Gastrocnemius medialis (tissue), 4 donors: ENCODE measurements around the gene TLR7.

Experiments
- POLR2A ChIP-seq, 2 donors: fragments of 450-650 bp; IDR thresholded peaks; one replicate each; pipeline ENCODE4 v1.6.1; 2017; ENCODE audit warnings: antibody characterized with exemption in 2 of 2, mild to moderate bottlenecking in 2 of 2, moderate library complexity in 2 of 2
- TF ChIP-seq, protein P1 (sequence below), 5 experiments: fragments of 450-650 bp in 3 of 5; fragments of 200-600 bp in 2 of 5; sonication (generic) in 2 of 5; IDR thresholded peaks in 4 of 5; conservative IDR thresholded peaks in 1 of 5; 1 replicate in 4 of 5; 2 replicates in 1 of 5; pipeline ENCODE4 v1.5.1; 2016 to 2019; ENCODE audit warnings: antibody characterized with exemption in 5 of 5, mild to moderate bottlenecking in 3 of 5, moderate library complexity in 3 of 5

- TF ChIP-seq, protein P1, sequence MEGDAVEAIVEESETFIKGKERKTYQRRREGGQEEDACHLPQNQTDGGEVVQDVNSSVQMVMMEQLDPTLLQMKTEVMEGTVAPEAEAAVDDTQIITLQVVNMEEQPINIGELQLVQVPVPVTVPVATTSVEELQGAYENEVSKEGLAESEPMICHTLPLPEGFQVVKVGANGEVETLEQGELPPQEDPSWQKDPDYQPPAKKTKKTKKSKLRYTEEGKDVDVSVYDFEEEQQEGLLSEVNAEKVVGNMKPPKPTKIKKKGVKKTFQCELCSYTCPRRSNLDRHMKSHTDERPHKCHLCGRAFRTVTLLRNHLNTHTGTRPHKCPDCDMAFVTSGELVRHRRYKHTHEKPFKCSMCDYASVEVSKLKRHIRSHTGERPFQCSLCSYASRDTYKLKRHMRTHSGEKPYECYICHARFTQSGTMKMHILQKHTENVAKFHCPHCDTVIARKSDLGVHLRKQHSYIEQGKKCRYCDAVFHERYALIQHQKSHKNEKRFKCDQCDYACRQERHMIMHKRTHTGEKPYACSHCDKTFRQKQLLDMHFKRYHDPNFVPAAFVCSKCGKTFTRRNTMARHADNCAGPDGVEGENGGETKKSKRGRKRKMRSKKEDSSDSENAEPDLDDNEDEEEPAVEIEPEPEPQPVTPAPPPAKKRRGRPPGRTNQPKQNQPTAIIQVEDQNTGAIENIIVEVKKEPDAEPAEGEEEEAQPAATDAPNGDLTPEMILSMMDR (IDR thresholded peaks at IDR 0.05 in 4 of 5, conservative IDR thresholded peaks at IDR 0.05 in 1 of 5), result no peak
- no peak for TF ChIP-seq POLR2A (IDR thresholded peaks at IDR 0.05)
Observed at GRCh38 chrX:12867685-12868084, 813 bp downstream of the TLR7 start.
